HepG2 (cell line): ENCODE results near the gene CIAPIN1. TPM values are rescaled to one million over a fixed set of nuclear protein-coding genes. Genes with fewer than 3 reads are reported as not detected.

Experiments used
- ATAC-seq: fragments of 200-7000 bp; cut with Tn5 transposase; 3 replicates; pipeline ENCODE4 v1.9.1; 2020; ENCODE audit warnings: mild to moderate bottlenecking, moderate library complexity
- BruUV-seq: library from RNA; stranded (reverse); fragments of 400-500 nt; replicated peaks from 2 replicates; lab custom pipeline; 2021; lab: Mats Ljungman, UMichigan
- CTCF ChIA-PET: fragments of 300-600 bp; formaldehyde crosslinking; extraction: SDS; loops from one replicate; lab custom pipeline; 2021; ENCODE audit warnings: low total read pairs, inconsistent platforms, low intra/inter-chr PET ratio; lab: Yijun Ruan, JAX
- POLR2A ChIA-PET: fragments of 350-600 bp; sonication (Branson Sonifier 250); formaldehyde crosslinking; loops from one replicate; lab custom pipeline; 2020; ENCODE audit warnings: antibody characterized with exemption, inconsistent platforms; lab: Yijun Ruan, JAX
- DNase-seq: peaks from one replicate; pipeline ENCODE4 v3.0.0-alpha.2; 2015; ENCODE audit warnings: low spot score
- FAIRE-seq: peaks from 3 replicates; lab custom pipeline; 2011; peaks lifted over from hg19 to GRCh38; lab: Jason Lieb, UNC
- H2AFZ ChIP-seq: one replicate; pipeline ENCODE4 v1.6.1; 2011; ENCODE audit warnings: low read length, inconsistent platforms
- H3K27ac ChIP-seq: fragments of 300-600 bp; 3 replicates; pipeline ENCODE4 v1.8.0; 2011; ENCODE audit warnings: mixed run types, mild to moderate bottlenecking, mixed read lengths, low read length, inconsistent platforms; ENCODE audit not compliant: insufficient read depth; ENCODE audit errors: extremely low read length
- H3K27me3 ChIP-seq, 2 experiments: fragments of 200-600 bp in 1 of 2; 2 replicates in 1 of 2; 3 replicates in 1 of 2; pipeline versions ENCODE4 v1.6.0 to v1.8.0; 2011; ENCODE audit warnings: low read length in 2 of 2, mild to moderate bottlenecking in 2 of 2, moderate library complexity in 2 of 2, inconsistent platforms in 1 of 2; ENCODE audit not compliant: insufficient read depth in 2 of 2, control insufficient read depth in 1 of 2
- H3K36me3 ChIP-seq, 2 experiments: fragments of 200-600 bp in 1 of 2; replicated peaks in 1 of 2; 2 replicates in 1 of 2; 3 replicates in 1 of 2; pipeline versions ENCODE4 v1.5.1 to v1.8.0; 2011; ENCODE audit warnings: low read length in 2 of 2, inconsistent platforms in 1 of 2; ENCODE audit not compliant: insufficient read depth in 2 of 2, control insufficient read depth in 1 of 2
- H3K4me1 ChIP-seq: 2 replicates; pipeline ENCODE4 v1.5.1; 2012; ENCODE audit warnings: low read length, inconsistent platforms; ENCODE audit not compliant: insufficient read depth
- H3K4me2 ChIP-seq: 2 replicates; pipeline ENCODE4 v1.6.0; 2011; ENCODE audit warnings: low read depth, low read length, inconsistent platforms
- H3K4me3 ChIP-seq, 3 experiments: fragments of 200-600 bp in 1 of 3; sonication (generic), shearing (Covaris generic) in 1 of 3; replicated peaks in 1 of 3; 2 replicates each; pipeline ENCODE4 v1.5.1; 2011 to 2016; ENCODE audit warnings: low read length in 3 of 3, inconsistent platforms in 2 of 3, low read depth in 2 of 3, mild to moderate bottlenecking in 2 of 3, control low read depth in 1 of 3, mixed read lengths in 1 of 3; ENCODE audit not compliant: insufficient read depth in 1 of 3
- H3K79me2 ChIP-seq: one replicate; pipeline ENCODE4 v1.6.1; 2011; ENCODE audit warnings: low read length, inconsistent platforms; ENCODE audit not compliant: insufficient read depth
- H3K9ac ChIP-seq: 2 replicates; pipeline ENCODE4 v1.6.0; 2011; ENCODE audit warnings: mild to moderate bottlenecking, low read depth, low read length, inconsistent platforms; ENCODE audit not compliant: insufficient read depth
- H3K9me3 ChIP-seq: 2 replicates; pipeline ENCODE4 v1.5.1; 2012; ENCODE audit warnings: mild to moderate bottlenecking, low read length
- H4K20me1 ChIP-seq: 2 replicates; pipeline ENCODE4 v1.6.0; 2011; ENCODE audit warnings: inconsistent platforms, mild to moderate bottlenecking, low read length, moderate library complexity; ENCODE audit not compliant: insufficient read depth
- GLI4 ChIP-seq: sonication (generic); formaldehyde crosslinking; IDR thresholded peaks from 2 replicates; pipeline ENCODE4 v1.5.1; 2020; ENCODE audit warnings: missing genetic modification reagents, mild to moderate bottlenecking, moderate library complexity, borderline replicate concordance
- MYC ChIP-seq: sonication (generic); formaldehyde crosslinking; IDR thresholded peaks from 2 replicates; pipeline ENCODE4 v1.9.0; 2021; ENCODE audit warnings: missing genetic modification reagents, borderline replicate concordance
- NFE2L1 ChIP-seq: sonication (generic); formaldehyde crosslinking; IDR thresholded peaks from 2 replicates; pipeline ENCODE4 v1.4.0; 2020; ENCODE audit warnings: missing genetic modification reagents, mild to moderate bottlenecking, borderline replicate concordance
- PHF21A ChIP-seq: sonication (generic); formaldehyde crosslinking; IDR thresholded peaks from 2 replicates; pipeline ENCODE4 v1.5.0; 2020; ENCODE audit warnings: mild to moderate bottlenecking, missing genetic modification reagents
- RBFOX2 ChIP-seq: fragments of 200-400 bp; formaldehyde crosslinking; IDR thresholded peaks from 2 replicates; pipeline ENCODE4 v1.6.1; 2017; ENCODE audit warnings: low read depth, mild to moderate bottlenecking, low read length
- ZNF615 ChIP-seq: sonication (generic); formaldehyde crosslinking; IDR thresholded peaks from 2 replicates; pipeline ENCODE4 v1.5.0; 2020; ENCODE audit warnings: mild to moderate bottlenecking, missing genetic modification reagents, borderline replicate concordance
- ZNF75D ChIP-seq: sonication (generic); formaldehyde crosslinking; IDR thresholded peaks from 2 replicates; pipeline ENCODE4 v1.8.1; 2023; ENCODE audit warnings: missing genetic modification reagents, mild to moderate bottlenecking, borderline replicate concordance
- WGBS: methylation state at CpG from one replicate; pipeline ENCODE4 v1.1.6; 2017; ENCODE audit warnings: low lambda C conversion rate; 5-methylcytosine and 5-hydroxymethylcytosine counted together
- in situ Hi-C: cut with HindIII; loops from 2 replicates; pipeline ENCODE4 v1.10.0; 2017; ENCODE audit warnings: low pct_unique_long_range_greater_than_20kb; ENCODE audit not compliant: extremely low pct_ligation_motif_present
- intact Hi-C: fragments of 100-400 bp; cut with micrococcal nuclease; formaldehyde crosslinking; loops from one replicate; pipeline ENCODE4 v1.10.0; 2022; ENCODE audit not compliant: unreplicated experiment
- polyA plus RNA-seq, 8 experiments: library from polyadenylated mRNA; depleted of rRNA in 3 of 8; stranded (reverse) in 7 of 8; unstranded in 1 of 8; fragments of >200 nt; fragmentation: Illumina TruSeq in 4 of 8; extraction: Trizol in 4 of 8; gene quantifications; 2 replicates each; pipeline versions ENCODE4 v1.2.1 to v1.2.3, GENCODE V29; 2011 to 2016; ENCODE audit warnings: low read depth in 4 of 8, missing spikeins in 1 of 8, mixed read lengths in 1 of 8; ENCODE audit not compliant: insufficient read depth in 1 of 8
- total RNA-seq, 5 experiments: library from RNA; depleted of rRNA; stranded (reverse); fragments of >200 nt; fragmentation: Illumina TruSeq; extraction: Trizol; gene quantifications; 2 replicates each; pipeline ENCODE4 v1.2.3, GENCODE V29; 2016; ENCODE audit warnings: low read depth in 1 of 5
- TF ChIP-seq, protein P1 (sequence below): sonication (generic); formaldehyde crosslinking; IDR thresholded peaks from 2 replicates; pipeline ENCODE4 v1.4.0; 2020; ENCODE audit warnings: missing genetic modification reagents, borderline replicate concordance

The CIAPIN1 gene
- total and polyA plus RNA-seq, 2 of the 13 experiments (the other 11 are each of a cell fraction or from before 2014, with no cell fraction given): 69.3 to 89.7 TPM

GRCh38 chr16:57471209-57471608 is 24.0 kb upstream of the CIAPIN1 start (continued):
- TF ChIP-seq, protein P1, sequence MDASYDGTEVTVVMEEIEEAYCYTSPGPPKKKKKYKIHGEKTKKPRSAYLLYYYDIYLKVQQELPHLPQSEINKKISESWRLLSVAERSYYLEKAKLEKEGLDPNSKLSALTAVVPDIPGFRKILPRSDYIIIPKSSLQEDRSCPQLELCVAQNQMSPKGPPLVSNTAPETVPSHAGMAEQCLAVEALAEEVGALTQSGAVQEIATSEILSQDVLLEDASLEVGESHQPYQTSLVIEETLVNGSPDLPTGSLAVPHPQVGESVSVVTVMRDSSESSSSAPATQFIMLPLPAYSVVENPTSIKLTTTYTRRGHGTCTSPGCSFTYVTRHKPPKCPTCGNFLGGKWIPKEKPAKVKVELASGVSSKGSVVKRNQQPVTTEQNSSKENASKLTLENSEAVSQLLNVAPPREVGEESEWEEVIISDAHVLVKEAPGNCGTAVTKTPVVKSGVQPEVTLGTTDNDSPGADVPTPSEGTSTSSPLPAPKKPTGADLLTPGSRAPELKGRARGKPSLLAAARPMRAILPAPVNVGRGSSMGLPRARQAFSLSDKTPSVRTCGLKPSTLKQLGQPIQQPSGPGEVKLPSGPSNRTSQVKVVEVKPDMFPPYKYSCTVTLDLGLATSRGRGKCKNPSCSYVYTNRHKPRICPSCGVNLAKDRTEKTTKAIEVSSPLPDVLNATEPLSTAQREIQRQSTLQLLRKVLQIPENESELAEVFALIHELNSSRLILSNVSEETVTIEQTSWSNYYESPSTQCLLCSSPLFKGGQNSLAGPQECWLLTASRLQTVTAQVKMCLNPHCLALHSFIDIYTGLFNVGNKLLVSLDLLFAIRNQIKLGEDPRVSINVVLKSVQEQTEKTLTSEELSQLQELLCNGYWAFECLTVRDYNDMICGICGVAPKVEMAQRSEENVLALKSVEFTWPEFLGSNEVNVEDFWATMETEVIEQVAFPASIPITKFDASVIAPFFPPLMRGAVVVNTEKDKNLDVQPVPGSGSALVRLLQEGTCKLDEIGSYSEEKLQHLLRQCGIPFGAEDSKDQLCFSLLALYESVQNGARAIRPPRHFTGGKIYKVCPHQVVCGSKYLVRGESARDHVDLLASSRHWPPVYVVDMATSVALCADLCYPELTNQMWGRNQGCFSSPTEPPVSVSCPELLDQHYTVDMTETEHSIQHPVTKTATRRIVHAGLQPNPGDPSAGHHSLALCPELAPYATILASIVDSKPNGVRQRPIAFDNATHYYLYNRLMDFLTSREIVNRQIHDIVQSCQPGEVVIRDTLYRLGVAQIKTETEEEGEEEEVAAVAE (CRISPR knock-in tag): 0 out of 2 replicates have a peak, but pooled peaks have one; percentile 33
- TF ChIP-seq RBFOX2 (0 out of 2 replicates have a peak, but pooled peaks have one; percentile 32), MYC (CRISPR knock-in tag) (no peak)

DNA sequence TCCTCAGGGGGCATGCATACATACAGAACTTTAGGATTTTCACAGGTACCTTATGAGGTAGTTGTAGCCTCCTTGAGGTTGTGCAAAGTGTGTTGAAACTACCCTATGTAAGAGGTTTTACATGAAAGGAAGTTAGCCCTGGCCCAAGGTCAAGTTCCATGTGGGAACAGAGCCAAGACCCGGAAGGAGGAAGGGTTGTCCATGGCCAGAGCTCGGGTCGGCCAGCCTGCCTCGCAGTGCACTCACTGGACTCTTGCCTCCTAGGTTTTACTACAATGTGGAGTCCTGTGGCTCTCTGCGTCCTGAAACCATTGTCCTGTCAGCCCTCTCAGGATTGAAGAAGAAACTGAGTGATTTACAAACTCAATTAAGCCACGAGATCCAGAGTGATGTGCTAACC is 23.5 kb upstream of the CIAPIN1 start:
- ChIA-PET CTCF (no interaction called here), POLR2A (interaction anchor here (1.4 to 5.6 kb wide), 11 partner anchors 9 to 170 kb away, joined by 3 to 147 read pairs (median 12); partner anchors contain the start of genes CIAPIN1, COQ9, CX3CL1 and DOK4)
- DNase-seq: no peak
- intact Hi-C loops: no loop called here
- Histone ChIP-seq H3K9ac (no peak overlapping the region), H3K4me1 (peaks cover 54% of the 10 kb centered on the region), H3K27ac (peak overlapping the region; percentile 82), H4K20me1 (no peaks in the 10 kb centered on the region), H3K27me3 (no peaks in the 10 kb centered on the region), H3K4me3 (no peak overlapping the region), H3K36me3 (peaks cover 48 to 80% of the 10 kb centered on the region in 2 experiments), H3K79me2 (peaks cover 6% of the 10 kb centered on the region), H3K4me2 (0 out of 2 replicates have a peak overlapping the region, but pooled peaks have one; percentile 55), H2AFZ (no peak overlapping the region), H3K9me3 (no peaks in the 10 kb centered on the region)
- BruUV-seq: no TSS peak
- ATAC-seq: no peak
- in situ Hi-C loops: no loop called here
- WGBS: 48% methylated on average over 6 of the region's 6 CpGs
- peak; percentile 8 for FAIRE-seq
- TF ChIP-seq PHF21A (CRISPR knock-in tag) (no peak), NFE2L1 (CRISPR knock-in tag) (no peak), ZNF615 (CRISPR knock-in tag) (no peak), ZNF75D (CRISPR knock-in tag) (no peak), GLI4 (CRISPR knock-in tag) (0 out of 2 replicates have a peak, but pooled peaks have one; percentile 38)
